Peyer's patch (tissue), 4 donors: Measurements from ENCODE around the gene VPREB1.

Experiments used
- CTCF ChIP-seq, 6 experiments: fragments of 450-650 bp in 4 of 6; fragments of 200-600 bp in 2 of 6; sonication (generic) in 1 of 6; IDR thresholded peaks; one replicate each; pipeline ENCODE4 v1.5.1; 2017 to 2019; ENCODE audit warnings: antibody characterized with exemption in 6 of 6, mild to moderate bottlenecking in 3 of 6, moderate library complexity in 1 of 6
- POLR2A ChIP-seq, 2 donors: fragments of 450-650 bp; IDR thresholded peaks; one replicate each; pipeline ENCODE4 v1.5.1; 2017; ENCODE audit warnings: antibody characterized with exemption in 2 of 2, mild to moderate bottlenecking in 2 of 2, moderate library complexity in 2 of 2

GRCh38 chr22:22245935-22246525 is 1.4 kb downstream of the VPREB1 start:
- TF ChIP-seq CTCF (IDR thresholded peaks at IDR 0.05) = no peak
- TF ChIP-seq POLR2A (IDR thresholded peaks at IDR 0.05) = no peak
